ENCODE results near the gene JDP2. TPM values are rescaled to one million over a fixed set of nuclear protein-coding genes. Genes with fewer than 3 reads are reported as not detected.

JDP2 gene
- total RNA-seq, 6 experiments from 2014 or later, result 48.0 to 67.8 (median 61.8) TPM

DNA sequence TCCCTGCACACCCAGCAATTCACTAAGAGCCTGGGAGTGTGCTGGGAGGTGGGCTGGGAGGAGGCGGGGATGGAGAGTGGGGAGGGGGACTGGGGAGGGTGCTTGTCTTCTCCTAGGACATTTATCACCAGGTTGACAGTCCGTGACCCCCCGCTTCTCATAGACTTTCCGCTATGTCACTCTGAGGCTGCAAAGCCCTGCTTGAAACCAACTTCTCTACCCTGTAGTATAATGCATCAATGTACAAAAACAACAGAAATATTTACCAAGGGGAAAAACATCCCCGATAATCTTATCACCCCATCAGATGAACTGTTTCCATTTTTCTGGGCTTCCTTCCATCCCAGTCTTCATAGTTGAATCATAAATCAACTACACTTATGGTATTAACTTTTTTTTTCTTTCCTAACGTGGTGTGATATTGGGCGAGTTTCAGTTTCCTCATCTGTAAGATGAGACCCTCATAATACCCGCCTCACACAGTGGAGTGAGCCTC lies 65.8 kb downstream of the JDP2 start:
- Mint-ChIP-seq H3K36me3 (ENCODE audit: low read depth) (no peaks in the 10 kb centered on the region), H3K4me3 (no peak overlapping the region), H3K4me1 (ENCODE audit: low read depth) (peaks cover 8% of the 10 kb centered on the region; the same call in 1 of the 2 replicates), H3K27me3 (ENCODE audit: insufficient read depth) (peaks cover 29% of the 10 kb centered on the region), H3K27ac (no peak overlapping the region), H3K9me3 (no peaks in the 10 kb centered on the region)
- DNase-seq, result no peak
- no peak for TF ChIP-seq CTCF (IDR thresholded peaks at IDR 0.05)

GRCh38 chr14:75494896-75495295 lies 67.1 kb downstream of the JDP2 start:
- Mint-ChIP-seq H3K36me3 (ENCODE audit: low read depth) (no peaks in the 10 kb centered on the region), H3K9me3 (no peaks in the 10 kb centered on the region), H3K4me3 (no peak overlapping the region), H3K27me3 (ENCODE audit: insufficient read depth) (peaks cover 36% of the 10 kb centered on the region), H3K4me1 (ENCODE audit: low read depth) (peaks cover 5% of the 10 kb centered on the region; the same call in 1 of the 2 replicates), H3K27ac (no peak overlapping the region)
- TF ChIP-seq CTCF (IDR thresholded peaks at IDR 0.05), result no peak
- no peak for DNase-seq

DNA sequence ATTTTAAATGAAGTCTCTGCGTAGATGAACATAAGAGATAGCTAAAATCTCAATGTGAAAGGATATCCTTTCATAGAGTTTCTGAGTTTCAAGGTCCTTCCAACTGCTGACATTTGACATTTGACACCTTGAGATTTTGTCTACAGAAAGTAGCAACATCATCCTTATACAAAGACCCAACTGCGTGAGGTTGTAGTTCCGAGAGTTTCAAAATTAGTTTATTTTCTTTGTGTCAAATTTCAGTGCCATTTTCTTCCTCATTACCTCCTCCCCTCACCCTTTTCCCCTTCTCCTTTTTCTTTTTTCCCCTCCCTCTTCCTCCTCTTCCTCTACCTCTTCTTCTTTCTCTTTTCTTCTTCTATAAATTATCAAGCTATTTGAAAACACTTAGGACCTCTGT lies 67.6 kb downstream of the JDP2 start:
- Mint-ChIP-seq H3K9me3 (no peaks in the 10 kb centered on the region), H3K4me1 (ENCODE audit: low read depth) (peaks cover 5% of the 10 kb centered on the region; the same call in 1 of the 2 replicates), H3K4me3 (no peak overlapping the region), H3K36me3 (ENCODE audit: low read depth) (no peaks in the 10 kb centered on the region), H3K27me3 (ENCODE audit: insufficient read depth) (peaks cover 37% of the 10 kb centered on the region), H3K27ac (no peak overlapping the region)
- no peak for TF ChIP-seq CTCF (IDR thresholded peaks at IDR 0.05)
- DNase-seq, result no peak

DNA sequence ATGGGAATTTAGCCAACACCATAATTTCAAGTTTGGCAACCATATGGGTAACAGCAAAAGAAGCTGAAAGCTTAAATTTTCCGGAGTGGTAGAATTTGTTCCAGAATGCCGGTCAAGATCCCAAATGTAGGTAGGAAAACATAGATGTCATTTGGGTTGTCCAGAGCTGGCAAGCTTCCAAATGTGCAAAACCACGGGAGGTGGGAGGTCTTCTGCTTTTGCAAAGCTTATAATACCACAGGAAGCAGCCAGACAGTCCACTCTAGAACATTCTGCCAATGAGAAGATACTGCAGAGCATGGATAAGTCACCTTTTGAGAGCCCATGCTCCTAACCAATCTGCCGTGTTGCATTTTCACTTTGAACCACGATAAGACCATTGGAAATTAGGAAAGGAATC lies 68.1 kb downstream of the JDP2 start:
- no peak for DNase-seq
- Mint-ChIP-seq H3K27ac (no peak overlapping the region), H3K4me3 (no peak overlapping the region), H3K36me3 (ENCODE audit: low read depth) (no peaks in the 10 kb centered on the region), H3K27me3 (ENCODE audit: insufficient read depth) (peaks cover 32% of the 10 kb centered on the region), H3K9me3 (no peaks in the 10 kb centered on the region), H3K4me1 (ENCODE audit: low read depth) (peaks cover 5% of the 10 kb centered on the region; the same call in 1 of the 2 replicates)
- TF ChIP-seq CTCF (IDR thresholded peaks at IDR 0.05), result no peak

DNA sequence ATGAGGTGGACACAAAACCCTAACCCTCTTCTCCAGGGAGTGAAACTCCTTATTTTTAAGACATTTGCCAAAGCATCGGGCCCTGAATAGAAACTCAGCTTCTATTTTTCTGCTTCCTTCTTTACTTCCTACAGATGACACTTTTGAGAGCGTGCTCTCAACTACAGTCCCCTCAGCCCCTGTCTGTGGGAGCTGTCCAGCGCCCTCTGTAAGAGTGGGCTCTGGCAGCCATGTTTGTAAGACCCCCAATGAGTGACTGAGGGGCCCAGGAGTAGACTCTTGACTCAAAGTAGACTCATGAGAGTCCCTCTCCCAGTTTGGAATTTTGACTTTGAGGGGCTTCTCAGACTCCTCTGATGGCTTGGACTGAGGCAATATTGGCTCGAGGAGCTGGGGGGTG lies 68.9 kb downstream of the JDP2 start:
- TF ChIP-seq CTCF (IDR thresholded peaks at IDR 0.05), result no peak
- H3K4me3 Mint-ChIP-seq, result no peak overlapping the region
- H3K27ac Mint-ChIP-seq, result no peak overlapping the region
- no peaks in the 10 kb centered on the region for H3K9me3 Mint-ChIP-seq
- H3K36me3 Mint-ChIP-seq (ENCODE audit: low read depth), result no peaks in the 10 kb centered on the region
- peaks cover 32% of the 10 kb centered on the region for H3K27me3 Mint-ChIP-seq (ENCODE audit: insufficient read depth)
- H3K4me1 Mint-ChIP-seq (ENCODE audit: low read depth), result peaks cover 5% of the 10 kb centered on the region; the same call in 1 of the 2 replicates
- no peak for DNase-seq

GRCh38 chr14:75497191-75497590 lies 69.4 kb downstream of the JDP2 start:
- peaks cover 32% of the 10 kb centered on the region for H3K27me3 Mint-ChIP-seq (ENCODE audit: insufficient read depth)
- H3K27ac Mint-ChIP-seq, result no peak overlapping the region
- peaks cover 5% of the 10 kb centered on the region; the same call in 1 of the 2 replicates for H3K4me1 Mint-ChIP-seq (ENCODE audit: low read depth)
- H3K36me3 Mint-ChIP-seq (ENCODE audit: low read depth), result no peaks in the 10 kb centered on the region
- H3K9me3 Mint-ChIP-seq, result no peaks in the 10 kb centered on the region
- H3K4me3 Mint-ChIP-seq, result no peak overlapping the region
- DNase-seq, result no peak
- no peak for TF ChIP-seq CTCF (IDR thresholded peaks at IDR 0.05)

All from HFFc6 (cell line).